Progenitor cell of endocrine pancreas (in vitro differentiated cells): ENCODE results near the gene OSBPL1A. TPM values are rescaled to one million over a fixed set of nuclear protein-coding genes. Genes with fewer than 3 reads are reported as not detected.

Source experiments
- DNase-seq: peaks from one replicate; pipeline ENCODE4 v3.0.0; 2021; ENCODE audit warnings: low spot score; ENCODE audit not compliant: unreplicated experiment
- H3K27ac Mint-ChIP-seq: 2 replicates; pipeline ENCODE4 v1.8.0; 2021; ENCODE audit warnings: mild to moderate bottlenecking, moderate library complexity, mixed read lengths
- H3K27me3 Mint-ChIP-seq: 2 replicates; pipeline ENCODE4 v1.8.0; 2021; ENCODE audit warnings: mixed read lengths
- H3K36me3 Mint-ChIP-seq: 2 replicates; pipeline ENCODE4 v1.8.0; 2022; ENCODE audit warnings: mixed read lengths; ENCODE audit not compliant: insufficient read depth
- H3K4me1 Mint-ChIP-seq: 2 replicates; pipeline ENCODE4 v1.8.0; 2021; ENCODE audit warnings: low read depth, mixed read lengths
- H3K4me3 Mint-ChIP-seq: 2 replicates; pipeline ENCODE4 v1.8.0; 2021; ENCODE audit warnings: low read depth, mild to moderate bottlenecking, moderate library complexity, mixed read lengths
- H3K9me3 Mint-ChIP-seq: 2 replicates; pipeline ENCODE4 v1.8.0; 2021; ENCODE audit warnings: low read depth, mixed read lengths
- total RNA-seq: library from RNA; stranded (reverse); gene quantifications from 2 replicates; pipeline ENCODE4 v1.2.1, GENCODE V29; 2021
- TF ChIP-seq, protein P1 (sequence below): fragments of 200-600 bp; sonication (generic); IDR thresholded peaks from one replicate; pipeline ENCODE4 v1.5.0; 2021; ENCODE audit warnings: antibody characterized with exemption, mild to moderate bottlenecking; ENCODE audit not compliant: unreplicated experiment

The OSBPL1A gene
- total RNA-seq, 1 donor from 2014 or later, result 15.0 TPM

DNA sequence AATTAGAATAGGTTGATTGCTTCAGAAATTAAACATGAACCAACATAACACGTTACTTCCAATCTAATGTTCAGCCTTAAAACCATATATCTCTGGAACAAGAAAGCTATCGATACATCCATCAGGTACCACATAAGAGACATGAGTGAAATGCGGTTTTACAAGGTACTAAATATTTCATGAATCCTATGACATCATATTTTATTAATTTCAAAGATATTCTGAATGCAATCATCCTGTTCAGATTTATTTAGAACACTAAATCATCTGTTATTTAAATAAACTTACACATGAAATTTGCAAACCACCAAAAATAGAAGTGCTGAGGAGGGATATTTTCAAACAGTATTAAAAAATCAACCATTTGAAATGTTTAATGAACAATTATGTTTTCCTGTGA, 119.0 kb downstream of the OSBPL1A start:
- no peak overlapping the region for H3K4me3 Mint-ChIP-seq
- no peak overlapping the region for H3K27ac Mint-ChIP-seq
- no peak for DNase-seq
- TF ChIP-seq, protein P1, sequence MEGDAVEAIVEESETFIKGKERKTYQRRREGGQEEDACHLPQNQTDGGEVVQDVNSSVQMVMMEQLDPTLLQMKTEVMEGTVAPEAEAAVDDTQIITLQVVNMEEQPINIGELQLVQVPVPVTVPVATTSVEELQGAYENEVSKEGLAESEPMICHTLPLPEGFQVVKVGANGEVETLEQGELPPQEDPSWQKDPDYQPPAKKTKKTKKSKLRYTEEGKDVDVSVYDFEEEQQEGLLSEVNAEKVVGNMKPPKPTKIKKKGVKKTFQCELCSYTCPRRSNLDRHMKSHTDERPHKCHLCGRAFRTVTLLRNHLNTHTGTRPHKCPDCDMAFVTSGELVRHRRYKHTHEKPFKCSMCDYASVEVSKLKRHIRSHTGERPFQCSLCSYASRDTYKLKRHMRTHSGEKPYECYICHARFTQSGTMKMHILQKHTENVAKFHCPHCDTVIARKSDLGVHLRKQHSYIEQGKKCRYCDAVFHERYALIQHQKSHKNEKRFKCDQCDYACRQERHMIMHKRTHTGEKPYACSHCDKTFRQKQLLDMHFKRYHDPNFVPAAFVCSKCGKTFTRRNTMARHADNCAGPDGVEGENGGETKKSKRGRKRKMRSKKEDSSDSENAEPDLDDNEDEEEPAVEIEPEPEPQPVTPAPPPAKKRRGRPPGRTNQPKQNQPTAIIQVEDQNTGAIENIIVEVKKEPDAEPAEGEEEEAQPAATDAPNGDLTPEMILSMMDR, result no peak
- no peaks in the 10 kb centered on the region for H3K9me3 Mint-ChIP-seq
- no peaks in the 10 kb centered on the region for H3K36me3 Mint-ChIP-seq
- H3K4me1 Mint-ChIP-seq, result no peaks in the 10 kb centered on the region
- peaks cover 5% of the 10 kb centered on the region for H3K27me3 Mint-ChIP-seq

DNA sequence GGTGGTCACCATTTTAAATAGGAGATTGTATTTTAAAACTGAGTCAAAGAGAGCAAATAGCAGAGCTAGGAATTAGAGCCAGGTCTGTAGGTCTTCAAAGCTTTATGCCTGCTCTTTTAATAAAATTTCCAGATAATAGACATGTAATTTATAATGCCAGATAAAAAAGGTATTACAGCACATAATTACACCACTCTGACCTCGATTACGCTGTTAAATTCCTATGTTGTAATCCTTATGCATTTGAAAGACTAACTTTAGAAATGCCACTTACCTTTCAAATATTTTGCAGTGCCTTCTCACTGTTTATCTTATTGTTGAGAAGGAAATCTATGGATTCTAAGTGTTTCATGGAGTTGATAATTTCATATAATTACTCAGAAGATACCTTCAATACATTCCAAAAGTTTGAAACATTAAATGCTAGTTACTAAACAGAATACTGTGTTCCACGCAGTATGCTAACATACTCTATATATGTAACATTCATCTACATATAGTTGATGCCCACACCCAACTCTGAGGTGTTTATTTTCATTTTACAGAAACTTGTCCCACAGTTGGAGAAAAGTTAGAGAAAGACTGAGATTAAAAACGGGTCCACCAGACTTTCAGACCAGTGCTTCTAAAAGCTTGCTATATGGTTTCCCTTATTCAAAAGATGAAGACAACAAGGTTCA, 120.0 kb downstream of the OSBPL1A start:
- TF ChIP-seq, protein P1, result no peak
- Mint-ChIP-seq H3K9me3 (no peaks in the 10 kb centered on the region), H3K27ac (no peak overlapping the region), H3K27me3 (peaks cover 5% of the 10 kb centered on the region), H3K36me3 (no peaks in the 10 kb centered on the region), H3K4me3 (no peak overlapping the region), H3K4me1 (no peaks in the 10 kb centered on the region)
- DNase-seq, result no peak

DNA sequence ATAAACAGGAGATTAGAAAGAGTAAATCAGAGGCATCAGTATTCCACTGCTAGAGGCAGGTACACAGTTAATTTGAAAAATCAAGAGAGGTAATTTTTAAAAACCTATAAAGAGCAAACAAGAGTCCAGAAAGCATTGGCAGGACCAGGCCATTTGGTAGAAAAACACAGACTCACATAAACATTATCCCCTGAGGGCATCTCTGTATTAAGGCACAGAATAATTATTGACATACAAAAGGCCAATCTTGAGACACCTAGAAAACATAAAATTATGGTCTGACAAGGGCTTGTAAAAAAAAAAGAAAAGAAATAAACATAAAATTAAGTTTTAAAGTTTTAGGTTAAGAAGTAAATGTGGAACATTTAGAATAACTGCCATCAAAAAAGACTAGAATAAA, 120.6 kb downstream of the OSBPL1A start:
- no peak overlapping the region for H3K4me3 Mint-ChIP-seq
- no peaks in the 10 kb centered on the region for H3K36me3 Mint-ChIP-seq
- H3K27ac Mint-ChIP-seq, result no peak overlapping the region
- peaks cover 3% of the 10 kb centered on the region for H3K4me1 Mint-ChIP-seq
- peaks cover 5% of the 10 kb centered on the region for H3K27me3 Mint-ChIP-seq
- no peaks in the 10 kb centered on the region for H3K9me3 Mint-ChIP-seq
- TF ChIP-seq, protein P1, result no peak
- no peak for DNase-seq

DNA sequence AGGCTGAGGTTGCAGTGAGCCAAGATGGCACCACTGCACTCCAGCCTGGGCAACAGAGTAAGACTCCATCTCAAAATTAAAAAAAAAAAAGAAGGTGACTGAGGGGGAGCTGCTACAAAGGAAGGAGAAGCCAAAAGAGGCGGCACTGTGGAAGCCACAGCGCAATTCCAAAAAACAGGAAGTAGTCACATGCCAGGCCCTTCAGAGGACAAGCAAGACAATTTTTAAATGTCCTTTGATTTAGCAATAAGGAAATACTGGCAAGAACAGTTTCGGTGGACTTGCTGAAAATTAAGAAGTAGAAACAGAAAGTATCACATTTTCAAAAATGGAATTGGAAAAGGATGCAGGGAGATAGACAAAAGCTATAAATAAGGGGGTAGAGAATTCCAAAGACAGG, 122.8 kb downstream of the OSBPL1A start:
- Mint-ChIP-seq H3K27ac (no peak overlapping the region), H3K9me3 (no peaks in the 10 kb centered on the region), H3K4me3 (no peak overlapping the region), H3K4me1 (peaks cover 8% of the 10 kb centered on the region), H3K36me3 (no peaks in the 10 kb centered on the region), H3K27me3 (peaks cover 5% of the 10 kb centered on the region)
- TF ChIP-seq, protein P1, result no peak
- no peak for DNase-seq

DNA sequence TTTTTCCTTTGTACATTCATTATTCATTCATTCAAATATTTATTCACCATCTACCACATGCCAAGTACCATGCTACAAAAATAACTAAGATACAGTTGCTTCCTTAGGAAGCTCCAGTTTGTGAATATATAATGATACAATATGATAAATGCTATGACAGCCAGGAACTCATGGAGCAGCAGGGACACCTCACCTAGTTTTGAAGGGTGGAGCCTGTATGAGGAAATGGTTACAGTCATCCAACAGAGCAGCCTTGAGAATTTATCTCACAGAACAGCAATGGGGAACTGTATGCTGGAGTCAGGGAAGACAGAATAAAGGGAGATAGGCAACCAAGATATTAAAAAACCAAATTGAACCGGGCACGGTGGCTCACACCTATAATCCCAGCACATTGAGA, 124.0 kb downstream of the OSBPL1A start:
- peaks cover 5% of the 10 kb centered on the region for H3K27me3 Mint-ChIP-seq
- no peaks in the 10 kb centered on the region for H3K9me3 Mint-ChIP-seq
- no peak for DNase-seq
- peaks cover 10% of the 10 kb centered on the region for H3K4me1 Mint-ChIP-seq
- TF ChIP-seq, protein P1, result no peak
- no peak overlapping the region for H3K27ac Mint-ChIP-seq
- no peaks in the 10 kb centered on the region for H3K36me3 Mint-ChIP-seq
- H3K4me3 Mint-ChIP-seq, result no peak overlapping the region
